ENCODE measurements around the gene PTPRT. TPM values are rescaled to one million over a fixed set of nuclear protein-coding genes. Genes with fewer than 3 reads are reported as not detected.

The PTPRT gene
- total RNA-seq, 2 donors from 2014 or later: not detected

DNA sequence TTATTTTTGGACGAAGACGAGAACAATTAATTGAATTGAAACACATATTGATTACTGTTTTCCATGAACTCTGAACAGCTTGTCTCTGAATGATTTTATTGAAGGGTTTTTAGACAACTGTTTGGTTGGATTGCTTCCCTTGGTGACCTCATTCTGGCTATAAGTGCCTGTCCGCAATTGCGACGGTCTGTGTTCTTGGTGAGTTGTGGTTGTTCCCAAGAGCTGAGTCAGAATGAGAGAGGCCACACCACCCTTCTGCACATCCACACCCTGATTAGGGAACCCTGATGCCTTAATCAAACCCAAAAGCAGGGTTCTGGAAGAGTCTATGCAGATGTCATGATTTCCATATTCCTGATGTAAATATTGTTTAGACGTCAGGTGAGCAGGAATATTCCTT is 747.0 kb downstream of the PTPRT start:
- no peaks in the 10 kb centered on the region for H3K27me3 ChIP-seq (replicated peaks; ENCODE audit: insufficient read depth)
- no peak for DNase-seq (ENCODE audit: low spot score)
- no peaks in the 10 kb centered on the region for H3K36me3 ChIP-seq
- no peaks in the 10 kb centered on the region for H3K4me1 ChIP-seq (ENCODE audit: control insufficient read depth in 1 of 2, low read depth in 2 of 2)
- TF ChIP-seq, protein P1, sequence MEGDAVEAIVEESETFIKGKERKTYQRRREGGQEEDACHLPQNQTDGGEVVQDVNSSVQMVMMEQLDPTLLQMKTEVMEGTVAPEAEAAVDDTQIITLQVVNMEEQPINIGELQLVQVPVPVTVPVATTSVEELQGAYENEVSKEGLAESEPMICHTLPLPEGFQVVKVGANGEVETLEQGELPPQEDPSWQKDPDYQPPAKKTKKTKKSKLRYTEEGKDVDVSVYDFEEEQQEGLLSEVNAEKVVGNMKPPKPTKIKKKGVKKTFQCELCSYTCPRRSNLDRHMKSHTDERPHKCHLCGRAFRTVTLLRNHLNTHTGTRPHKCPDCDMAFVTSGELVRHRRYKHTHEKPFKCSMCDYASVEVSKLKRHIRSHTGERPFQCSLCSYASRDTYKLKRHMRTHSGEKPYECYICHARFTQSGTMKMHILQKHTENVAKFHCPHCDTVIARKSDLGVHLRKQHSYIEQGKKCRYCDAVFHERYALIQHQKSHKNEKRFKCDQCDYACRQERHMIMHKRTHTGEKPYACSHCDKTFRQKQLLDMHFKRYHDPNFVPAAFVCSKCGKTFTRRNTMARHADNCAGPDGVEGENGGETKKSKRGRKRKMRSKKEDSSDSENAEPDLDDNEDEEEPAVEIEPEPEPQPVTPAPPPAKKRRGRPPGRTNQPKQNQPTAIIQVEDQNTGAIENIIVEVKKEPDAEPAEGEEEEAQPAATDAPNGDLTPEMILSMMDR (IDR thresholded peaks at IDR 0.05): no peak
- no peak for ATAC-seq (ENCODE audit: insufficient number of reproducible peaks, low FRiP score, low read depth)
- no peak overlapping the region for H3K4me3 ChIP-seq
- no peak overlapping the region for H3K27ac ChIP-seq
- H3K9me3 ChIP-seq: no peaks in the 10 kb centered on the region

DNA sequence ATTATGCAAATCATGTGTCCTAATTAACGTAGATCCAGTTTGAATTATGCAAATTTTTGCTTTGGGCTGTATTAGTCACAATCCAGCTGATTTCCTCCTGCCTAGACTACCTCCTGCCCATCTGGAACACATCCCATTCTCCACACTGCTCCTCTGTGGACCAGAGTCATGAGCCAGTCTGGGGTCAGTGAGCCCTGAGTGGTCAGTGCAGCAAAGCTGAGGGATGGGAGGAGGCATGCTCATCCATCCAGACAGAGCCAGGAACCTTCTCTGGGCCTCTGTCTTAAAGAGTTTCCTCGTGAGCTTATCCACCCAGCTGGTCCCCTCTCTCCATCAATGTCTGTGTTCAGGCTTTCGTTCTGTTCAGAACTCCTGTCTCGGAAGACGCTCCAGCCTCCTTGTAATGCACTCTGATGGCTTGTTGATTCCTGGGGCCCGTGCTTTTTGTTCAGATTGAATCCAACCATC is 747.8 kb downstream of the PTPRT start:
- DNase-seq (ENCODE audit: low spot score) (no peak), ATAC-seq (ENCODE audit: insufficient number of reproducible peaks, low FRiP score, low read depth) (no peak)
- H3K4me3 ChIP-seq: no peak overlapping the region
- H3K9me3 ChIP-seq: no peaks in the 10 kb centered on the region
- TF ChIP-seq, protein P1 (IDR thresholded peaks at IDR 0.05): no peak
- H3K4me1 ChIP-seq (ENCODE audit: control insufficient read depth in 1 of 2, low read depth in 2 of 2): no peaks in the 10 kb centered on the region
- no peak overlapping the region for H3K27ac ChIP-seq
- H3K27me3 ChIP-seq (replicated peaks; ENCODE audit: insufficient read depth): no peaks in the 10 kb centered on the region
- no peaks in the 10 kb centered on the region for H3K36me3 ChIP-seq

DNA sequence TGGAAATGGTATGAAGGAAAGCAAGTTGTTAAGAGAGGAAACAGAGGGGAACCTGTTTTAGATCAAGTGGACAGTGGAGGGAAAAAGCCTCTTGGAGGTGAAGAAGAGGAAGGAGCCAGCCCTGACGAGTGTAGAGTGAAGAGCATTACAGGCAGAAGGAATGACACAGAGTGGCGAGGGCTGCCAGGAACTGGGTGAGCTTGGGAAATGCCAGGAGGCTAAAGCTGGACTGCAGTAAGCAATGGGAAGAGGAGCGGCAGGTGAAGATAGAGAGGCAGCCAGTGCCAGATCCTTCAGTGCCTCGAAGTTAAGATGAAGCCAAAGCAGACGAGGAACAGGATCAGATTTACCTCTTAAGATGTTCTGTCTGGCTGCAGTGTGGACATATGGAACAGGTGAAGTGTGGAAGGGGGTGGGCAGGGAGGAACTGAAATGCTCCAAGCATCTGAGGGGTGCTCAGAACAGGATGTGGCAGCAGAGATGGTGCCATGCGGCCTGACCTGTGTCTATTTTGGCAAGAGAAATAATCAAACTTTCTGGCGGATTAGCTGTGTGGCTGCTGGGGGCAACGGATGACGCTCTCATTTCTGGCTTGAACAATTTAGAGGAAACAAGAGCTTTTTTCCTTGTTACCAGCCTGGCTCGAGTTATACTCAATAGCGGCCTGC is 748.4 kb downstream of the PTPRT start:
- Histone ChIP-seq H3K36me3 (no peaks in the 10 kb centered on the region), H3K9me3 (no peaks in the 10 kb centered on the region), H3K27ac (no peak overlapping the region), H3K4me3 (no peak overlapping the region), H3K4me1 (ENCODE audit: control insufficient read depth in 1 of 2, low read depth in 2 of 2) (no peaks in the 10 kb centered on the region), H3K27me3 (replicated peaks; ENCODE audit: insufficient read depth) (no peaks in the 10 kb centered on the region)
- TF ChIP-seq, protein P1 (IDR thresholded peaks at IDR 0.05): no peak
- no peak for ATAC-seq (ENCODE audit: insufficient number of reproducible peaks, low FRiP score, low read depth)
- no peak for DNase-seq (ENCODE audit: low spot score)

DNA sequence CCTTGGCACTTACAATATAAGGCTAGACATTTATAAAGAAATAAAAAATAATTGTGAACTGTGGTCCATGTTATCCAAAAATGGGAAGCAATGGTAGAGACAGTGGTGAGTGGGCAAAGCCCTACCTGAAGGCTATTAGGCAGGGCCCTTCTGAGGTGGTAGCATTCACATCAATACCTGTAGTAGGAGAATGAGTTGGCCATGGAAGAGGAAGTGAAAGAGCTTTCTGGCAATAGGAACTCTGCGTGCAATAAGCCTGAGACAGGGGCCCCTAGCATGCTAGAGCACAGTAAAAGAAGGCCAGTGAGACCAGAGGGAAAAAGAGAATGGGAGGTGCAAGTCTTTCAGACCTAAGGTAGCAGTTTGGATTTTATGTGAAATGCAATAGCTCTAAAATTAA is 754.5 kb downstream of the PTPRT start:
- no peaks in the 10 kb centered on the region for H3K27me3 ChIP-seq (replicated peaks; ENCODE audit: insufficient read depth)
- no peak for ATAC-seq (ENCODE audit: insufficient number of reproducible peaks, low FRiP score, low read depth)
- no peak for DNase-seq (ENCODE audit: low spot score)
- H3K4me3 ChIP-seq: no peak overlapping the region
- no peaks in the 10 kb centered on the region for H3K9me3 ChIP-seq
- TF ChIP-seq, protein P1 (IDR thresholded peaks at IDR 0.05): no peak
- H3K4me1 ChIP-seq (ENCODE audit: control insufficient read depth in 1 of 2, low read depth in 2 of 2): no peaks in the 10 kb centered on the region
- no peaks in the 10 kb centered on the region for H3K36me3 ChIP-seq
- H3K27ac ChIP-seq: no peak overlapping the region

DNA sequence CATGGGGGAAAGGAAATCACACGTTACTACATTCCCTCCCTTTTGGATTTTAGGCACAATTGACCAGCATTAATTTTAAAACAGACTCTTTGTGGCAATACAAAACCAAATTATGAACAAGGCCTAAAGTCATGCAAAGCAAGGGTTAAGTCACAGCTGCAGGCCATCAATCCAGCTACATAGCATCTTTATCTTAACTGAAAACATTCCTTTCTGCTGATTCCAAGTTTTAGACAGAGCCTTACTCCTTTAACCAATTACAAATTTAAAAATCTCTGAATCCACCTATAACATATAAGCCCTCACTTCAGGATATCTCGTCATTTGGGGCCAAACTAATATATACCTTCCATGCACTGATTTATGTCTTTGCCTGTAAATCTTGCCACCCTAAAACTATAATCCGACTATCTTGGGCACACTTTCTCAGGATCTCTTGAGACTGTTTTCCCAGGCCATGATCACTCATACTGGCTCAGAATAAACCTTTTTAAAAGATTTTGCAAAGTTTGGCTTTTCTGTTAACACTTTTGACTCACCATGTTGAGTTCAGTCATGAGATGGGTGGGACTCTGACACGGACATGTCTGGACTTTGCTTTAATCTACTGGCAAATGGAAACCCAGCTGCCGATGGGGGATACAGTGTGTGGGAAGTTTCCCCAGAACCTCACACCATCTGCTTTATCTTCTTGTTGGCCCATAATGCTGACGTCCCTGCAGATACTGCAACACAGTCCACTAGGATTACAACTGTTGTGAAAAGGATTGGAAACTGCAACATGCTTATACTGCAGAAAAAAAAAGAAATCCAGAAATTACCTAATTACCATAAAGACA is 757.0 kb downstream of the PTPRT start:
- Histone ChIP-seq H3K27ac (no peak overlapping the region), H3K27me3 (replicated peaks; ENCODE audit: insufficient read depth) (no peaks in the 10 kb centered on the region), H3K4me3 (no peak overlapping the region), H3K36me3 (no peaks in the 10 kb centered on the region), H3K9me3 (no peaks in the 10 kb centered on the region), H3K4me1 (ENCODE audit: control insufficient read depth in 1 of 2, low read depth in 2 of 2) (no peaks in the 10 kb centered on the region)
- ATAC-seq (ENCODE audit: insufficient number of reproducible peaks, low FRiP score, low read depth): no peak
- TF ChIP-seq, protein P1 (IDR thresholded peaks at IDR 0.05): no peak
- DNase-seq (ENCODE audit: low spot score): no peak
